Mucosa of stomach (tissue), 1 donor: ENCODE data around the gene AHDC1.
"Not testable (repeated sequence)": the region's sequence is repeated elsewhere in the genome, so short reads cannot be mapped to it uniquely, and the experiment has no call there.

ENCODE experiments used
- H3K27me3 ChIP-seq: one replicate; pipeline ENCODE4 v1.7.0; 2013; ENCODE audit warnings: mild to moderate bottlenecking, low read length; ENCODE audit not compliant: control insufficient read depth, insufficient read depth
- H3K36me3 ChIP-seq: one replicate; pipeline ENCODE4 v1.7.0; 2013; ENCODE audit warnings: low read length; ENCODE audit not compliant: control insufficient read depth, insufficient read depth
- H3K4me1 ChIP-seq: one replicate; pipeline ENCODE4 v1.7.0; 2013; ENCODE audit warnings: mild to moderate bottlenecking, low read length; ENCODE audit not compliant: control insufficient read depth, insufficient read depth
- H3K4me3 ChIP-seq: one replicate; pipeline ENCODE4 v1.7.0; 2013; ENCODE audit warnings: low read length
- H3K9ac ChIP-seq: one replicate; pipeline ENCODE4 v1.7.0; 2013; ENCODE audit warnings: mild to moderate bottlenecking, low read length, moderate library complexity
- H3K9me3 ChIP-seq: one replicate; pipeline ENCODE4 v1.7.0; 2013; ENCODE audit warnings: mild to moderate bottlenecking, low read length, moderate library complexity; ENCODE audit not compliant: control insufficient read depth
- donor health status: Pancreatic carcinoma.

Gene AHDC1

DNA sequence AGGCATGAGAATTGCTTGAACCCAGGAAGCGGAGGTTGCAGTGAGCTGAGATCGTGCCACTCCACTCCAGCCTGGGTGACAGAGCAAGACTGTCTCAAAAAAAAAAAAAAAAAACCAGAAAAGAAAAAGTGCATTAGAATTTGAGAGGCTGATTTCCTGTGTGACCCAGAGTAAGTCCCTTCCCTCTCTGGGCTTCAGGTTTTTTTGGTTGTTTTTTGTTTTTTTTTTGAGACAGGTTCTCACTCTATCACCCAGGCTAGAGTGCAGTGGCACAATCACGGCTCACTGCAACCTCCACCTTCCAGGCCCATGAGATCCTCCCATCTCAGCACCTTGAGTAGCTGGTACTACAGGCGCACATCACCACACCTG is 65.7 kb downstream of the AHDC1 start:
- not testable (repeated sequence) for H3K9ac ChIP-seq, H3K27me3 ChIP-seq, H3K36me3 ChIP-seq, H3K9me3 ChIP-seq, H3K4me3 ChIP-seq
- peaks cover 61% of the 10 kb centered on the region for H3K4me1 ChIP-seq

DNA sequence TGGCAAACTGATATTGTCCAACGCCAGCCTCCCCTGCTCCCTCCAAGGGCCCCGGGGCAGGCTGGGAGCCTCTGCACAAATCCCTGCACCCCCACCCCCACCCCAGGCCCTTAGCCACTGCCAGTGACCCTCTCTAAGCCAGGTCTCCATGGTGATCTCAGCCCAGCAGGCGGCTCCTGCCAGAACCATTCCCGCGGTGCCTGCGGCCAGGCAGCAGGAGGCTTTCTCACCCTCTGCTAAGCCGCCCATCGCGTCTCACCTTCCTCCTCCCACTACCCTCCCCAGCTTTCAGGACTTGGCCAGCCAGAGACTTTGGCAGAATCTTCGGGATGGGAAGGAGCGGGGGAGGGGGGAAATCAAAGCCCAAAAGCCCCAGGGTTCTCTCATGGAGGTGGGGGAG is 67.2 kb downstream of the AHDC1 start:
- no peaks in the 10 kb centered on the region for H3K9me3 ChIP-seq
- no peaks in the 10 kb centered on the region for H3K27me3 ChIP-seq
- peaks cover 46% of the 10 kb centered on the region for H3K4me1 ChIP-seq
- H3K4me3 ChIP-seq: no peak overlapping the region
- H3K36me3 ChIP-seq: peaks cover 11% of the 10 kb centered on the region
- peak overlapping the region; percentile 22 for H3K9ac ChIP-seq

DNA sequence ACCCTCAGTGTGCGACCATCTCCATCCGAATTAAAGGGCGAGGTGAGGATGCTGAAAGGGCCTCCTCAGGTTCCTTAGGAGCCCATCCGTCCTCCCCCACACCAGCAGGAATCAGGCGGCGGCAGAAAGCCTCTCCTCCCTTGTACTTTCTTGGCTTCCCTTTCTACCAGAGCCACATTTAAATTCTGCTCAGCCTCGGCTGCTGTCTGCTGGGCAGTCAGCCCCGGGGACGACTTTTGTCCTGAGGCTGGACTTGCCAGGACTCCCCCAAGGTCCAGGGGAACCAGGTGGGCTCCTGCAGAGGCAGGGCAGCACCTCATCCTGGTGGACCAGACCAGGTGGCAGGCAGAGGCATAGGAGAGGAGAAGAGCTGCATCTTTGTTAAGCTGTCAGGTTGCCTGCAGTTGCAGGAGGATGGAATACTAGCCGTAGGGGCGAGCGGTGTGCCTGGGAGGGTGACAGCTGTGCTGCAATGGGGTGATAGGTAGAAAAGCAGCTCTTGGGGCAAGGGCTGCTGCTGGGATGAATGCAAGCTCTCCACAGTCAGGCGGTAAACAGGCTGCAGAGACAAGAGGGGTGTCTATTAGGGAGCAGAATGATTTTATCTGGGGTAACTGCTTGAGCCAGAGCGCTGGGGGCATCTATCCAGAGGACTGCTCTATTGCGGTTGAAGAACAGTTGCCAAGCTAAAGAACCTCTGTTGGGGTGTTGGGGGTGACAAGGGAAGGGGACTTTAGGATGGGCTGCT is 67.8 kb downstream of the AHDC1 start:
- Histone ChIP-seq H3K4me3 (no peak overlapping the region), H3K27me3 (no peaks in the 10 kb centered on the region), H3K9ac (peak overlapping the region; percentile 55), H3K4me1 (peaks cover 43% of the 10 kb centered on the region), H3K36me3 (peaks cover 11% of the 10 kb centered on the region), H3K9me3 (no peaks in the 10 kb centered on the region)

DNA sequence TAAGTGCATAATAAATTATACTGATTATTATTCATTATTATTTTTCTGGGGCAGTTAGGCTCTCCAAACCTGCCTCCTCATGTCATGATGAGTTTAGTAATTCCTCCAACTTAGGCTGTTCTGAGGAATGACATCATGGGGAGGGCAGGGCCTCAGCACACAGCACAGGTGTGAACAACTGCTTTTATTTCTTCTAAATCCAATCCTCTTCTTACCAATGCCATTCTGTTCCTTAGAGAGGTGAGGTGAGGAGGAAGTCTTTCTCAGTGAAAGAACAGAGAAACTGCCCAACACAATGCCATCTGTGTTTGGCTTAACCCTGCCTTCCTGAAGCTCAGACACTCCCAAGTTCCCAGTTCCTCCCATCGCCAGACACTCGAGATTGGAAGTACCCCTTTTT is 68.6 kb downstream of the AHDC1 start:
- H3K27me3 ChIP-seq: no peaks in the 10 kb centered on the region
- H3K9me3 ChIP-seq: no peaks in the 10 kb centered on the region
- H3K4me3 ChIP-seq: no peak overlapping the region
- H3K9ac ChIP-seq: peak overlapping the region; percentile 55
- peaks cover 11% of the 10 kb centered on the region for H3K36me3 ChIP-seq
- peaks cover 35% of the 10 kb centered on the region for H3K4me1 ChIP-seq

DNA sequence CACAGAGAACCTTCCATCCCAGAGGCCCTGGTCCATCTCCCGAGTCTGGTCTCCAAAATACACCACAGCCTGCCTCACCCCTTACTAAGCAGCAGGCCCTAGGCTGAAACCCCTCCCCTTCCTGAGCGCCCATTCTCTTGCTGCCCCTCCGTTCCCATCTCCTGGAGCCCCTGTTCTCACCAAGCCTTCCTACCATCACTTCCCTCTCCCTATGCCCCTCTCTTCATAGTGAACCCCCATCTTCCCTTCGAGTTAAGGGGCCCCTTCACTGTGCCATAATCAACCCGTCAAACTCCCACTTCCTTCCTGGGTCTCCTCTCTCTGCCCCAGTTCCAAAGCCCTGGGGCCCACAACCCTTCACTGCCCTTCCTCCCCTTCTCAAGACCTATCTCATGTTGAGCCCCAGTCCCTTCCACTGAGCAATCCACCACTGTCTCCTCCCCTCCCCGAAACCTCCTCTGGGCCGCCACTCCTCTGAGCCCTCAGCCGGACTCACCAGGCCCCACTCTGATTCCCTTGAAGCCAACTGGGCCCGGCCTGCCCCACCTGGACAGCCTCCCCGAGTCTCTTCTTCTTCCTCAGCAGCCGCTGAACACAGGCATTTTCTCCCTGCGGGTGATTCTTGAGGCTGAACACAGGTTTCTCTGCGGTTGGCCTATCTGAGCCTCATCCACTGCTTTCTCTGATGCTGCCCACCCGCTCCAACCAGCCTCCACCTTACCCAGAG is 71.8 kb downstream of the AHDC1 start:
- no peaks in the 10 kb centered on the region for H3K9me3 ChIP-seq

DNA sequence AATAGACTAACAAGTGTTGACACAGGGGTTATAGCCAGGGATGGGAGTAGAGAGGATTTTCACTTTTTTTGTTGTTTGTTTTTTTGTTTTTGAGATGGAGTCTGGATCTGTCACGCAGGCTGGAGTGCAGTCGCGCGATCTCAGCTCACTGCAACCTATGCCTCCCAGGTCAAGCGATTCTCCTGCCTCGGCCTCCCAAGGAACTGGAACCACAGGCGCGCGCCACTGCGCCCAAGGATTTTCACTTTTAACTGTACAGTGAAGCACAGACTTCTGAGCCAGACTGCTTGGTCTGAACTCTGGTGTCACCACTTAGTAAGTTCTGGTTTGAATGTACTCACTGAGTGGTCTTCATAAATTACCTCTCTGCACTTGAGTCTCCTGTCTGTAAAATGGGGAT is 73.8 kb downstream of the AHDC1 start:
- no peak overlapping the region for H3K9ac ChIP-seq
- H3K27me3 ChIP-seq: no peaks in the 10 kb centered on the region
- H3K4me1 ChIP-seq: peaks cover 48% of the 10 kb centered on the region

More for the DNA sequence above, 71.8 kb downstream of the AHDC1 start:
- no peak overlapping the region for H3K9ac ChIP-seq
- no peak overlapping the region for H3K4me3 ChIP-seq
- H3K27me3 ChIP-seq: no peaks in the 10 kb centered on the region
- peaks cover 11% of the 10 kb centered on the region for H3K36me3 ChIP-seq
- peaks cover 48% of the 10 kb centered on the region for H3K4me1 ChIP-seq

DNA sequence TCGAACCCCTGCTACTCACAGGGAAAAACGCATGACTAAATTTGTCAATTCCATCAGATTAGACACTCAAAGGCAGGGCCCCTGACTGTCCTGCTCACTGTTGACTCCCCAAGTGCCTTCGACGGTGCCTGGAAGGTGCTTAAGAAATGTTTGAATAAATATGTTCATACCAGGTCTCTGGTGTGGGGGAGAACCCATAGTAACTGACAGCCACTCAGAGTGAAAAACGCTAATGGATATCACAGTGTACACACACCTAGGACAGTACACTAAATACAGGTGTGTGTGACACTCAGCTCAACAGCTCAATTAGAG is 74.3 kb downstream of the AHDC1 start:
- H3K4me1 ChIP-seq: peaks cover 45% of the 10 kb centered on the region
- H3K4me3 ChIP-seq: no peak overlapping the region
- no peak overlapping the region for H3K9ac ChIP-seq

More for the DNA sequence above, 73.8 kb downstream of the AHDC1 start:
- Histone ChIP-seq H3K4me3 (no peak overlapping the region), H3K36me3 (peaks cover 11% of the 10 kb centered on the region), H3K9me3 (no peaks in the 10 kb centered on the region)

DNA sequence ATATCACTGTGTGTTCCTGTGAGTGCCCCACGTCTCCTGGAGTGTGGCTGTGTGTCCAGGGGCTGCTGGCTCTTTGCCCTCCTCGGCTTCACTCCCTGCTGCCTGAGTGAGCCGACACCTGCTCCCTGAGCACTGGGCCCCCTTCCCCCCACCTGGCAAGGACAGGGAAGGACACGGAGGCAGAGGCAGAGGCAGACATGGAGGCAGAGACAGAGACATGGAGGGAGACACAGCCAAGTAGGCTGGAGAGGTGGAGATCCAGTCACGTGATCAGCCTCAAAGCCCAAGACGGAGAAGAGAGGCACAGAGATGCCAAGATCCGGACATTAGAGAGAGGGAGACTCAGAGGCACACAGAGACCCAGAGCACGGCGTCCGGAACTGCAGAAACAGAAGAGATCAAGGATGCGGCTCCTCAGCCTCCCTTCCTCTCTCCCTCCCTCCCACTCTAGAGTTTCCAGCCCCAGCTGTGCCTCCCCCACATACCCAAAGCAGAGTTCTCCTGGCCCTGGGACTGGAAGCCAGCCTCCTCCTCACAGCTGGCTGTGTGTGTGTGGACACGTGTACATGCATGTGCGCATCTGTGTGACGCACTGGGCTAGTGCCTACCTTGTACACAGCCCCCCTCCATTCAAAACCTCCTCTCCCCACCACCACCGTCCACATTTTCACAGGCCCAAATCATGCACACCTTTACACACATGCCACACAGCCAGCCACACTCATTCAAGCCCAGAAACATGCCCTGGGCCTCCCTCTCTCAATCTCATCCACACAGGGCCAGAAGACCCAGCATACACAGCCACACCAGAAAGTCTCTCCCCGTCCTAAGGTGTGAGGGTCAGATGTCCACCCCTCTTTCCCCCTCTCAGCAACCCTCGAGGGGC is 74.9 kb downstream of the AHDC1 start:
- peak overlapping the region; percentile 59 for H3K9ac ChIP-seq
- H3K4me3 ChIP-seq: no peak overlapping the region
- no peaks in the 10 kb centered on the region for H3K27me3 ChIP-seq
- H3K9me3 ChIP-seq: no peaks in the 10 kb centered on the region
- peaks cover 11% of the 10 kb centered on the region for H3K36me3 ChIP-seq
- peaks cover 47% of the 10 kb centered on the region for H3K4me1 ChIP-seq

More for the DNA sequence above, 74.3 kb downstream of the AHDC1 start:
- Histone ChIP-seq H3K9me3 (no peaks in the 10 kb centered on the region), H3K36me3 (peaks cover 11% of the 10 kb centered on the region), H3K27me3 (no peaks in the 10 kb centered on the region)

DNA sequence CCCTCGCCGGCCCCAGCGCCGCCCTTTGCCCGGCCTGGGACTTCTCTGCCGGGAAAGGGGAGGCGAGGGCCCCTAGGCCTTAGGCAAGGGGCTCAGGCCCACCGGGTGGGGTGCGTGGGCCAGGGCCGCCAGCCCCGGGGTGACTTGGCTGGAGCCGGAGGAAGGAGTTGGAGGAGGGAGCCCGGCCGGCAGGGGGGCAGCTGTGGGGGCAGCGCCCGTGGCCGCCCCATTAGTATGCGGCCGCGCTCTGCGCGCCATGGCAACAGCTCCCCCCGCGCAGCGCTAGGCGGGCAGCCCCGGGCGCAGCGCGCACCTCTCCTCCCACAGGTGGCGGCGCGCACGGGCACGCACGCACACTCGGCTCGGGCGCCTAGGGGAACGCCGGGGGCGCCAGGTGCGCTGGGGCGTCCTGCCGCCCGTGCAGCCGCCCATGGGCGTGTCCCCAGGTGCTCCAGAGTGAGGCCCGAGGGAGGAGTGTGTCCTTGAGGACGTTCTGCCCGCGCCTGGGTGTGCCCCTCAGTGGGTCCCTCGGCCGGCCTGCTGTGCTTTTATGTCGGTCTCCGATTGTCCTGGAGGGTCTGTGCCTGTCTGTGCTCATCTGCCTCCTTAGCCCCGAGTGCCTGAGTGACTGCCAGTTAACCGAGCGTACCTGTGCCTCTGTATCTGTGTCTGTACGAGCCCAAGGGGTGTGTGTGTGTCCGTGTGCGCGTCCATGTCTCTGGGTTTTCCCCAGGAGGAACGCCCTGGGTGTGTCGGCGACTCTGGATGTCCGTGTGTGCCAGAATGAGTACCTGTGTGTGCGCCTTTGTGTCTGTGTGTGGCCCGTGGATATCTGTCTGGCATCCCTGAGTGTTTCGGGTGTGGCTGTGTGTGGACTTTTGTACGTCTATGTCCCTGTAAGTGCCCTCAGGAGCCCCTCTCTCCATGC is 75.8 kb downstream of the AHDC1 start:
- no peaks in the 10 kb centered on the region for H3K9me3 ChIP-seq

DNA sequence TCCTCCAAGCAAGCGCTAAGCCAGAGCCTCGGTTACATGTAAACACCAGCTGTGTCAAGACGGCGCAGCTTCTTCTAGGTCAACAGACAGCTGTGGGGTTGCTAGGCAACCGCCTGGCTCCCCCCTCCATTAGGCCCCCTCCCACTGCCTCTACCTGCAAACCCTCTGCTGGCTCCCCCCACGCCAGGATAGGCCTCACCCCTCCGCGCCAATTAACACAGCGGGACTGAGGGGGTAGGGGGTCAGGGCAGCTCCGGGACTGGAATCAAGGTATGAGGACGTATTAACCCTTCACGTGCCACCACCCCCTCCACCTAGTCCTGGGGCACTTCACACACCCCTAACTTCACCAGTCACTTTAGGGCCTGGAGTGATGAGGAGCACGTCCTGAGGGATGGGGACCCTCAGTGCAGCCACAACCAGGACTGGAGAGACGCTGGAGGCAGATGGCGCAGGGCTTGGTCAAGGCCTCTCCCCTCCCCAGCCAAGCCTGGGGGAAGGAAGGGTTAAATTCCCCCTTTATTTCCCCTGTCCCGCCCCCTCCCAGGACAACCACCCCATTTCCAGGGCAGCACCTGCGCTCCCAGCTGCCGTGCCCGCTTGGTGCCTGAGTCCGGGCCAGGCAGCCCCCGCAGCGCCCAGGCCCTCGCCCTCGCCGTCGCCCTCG is 76.6 kb downstream of the AHDC1 start:
- H3K36me3 ChIP-seq: no peaks in the 10 kb centered on the region
- H3K4me3 ChIP-seq: peak overlapping the region; percentile 42
- peak overlapping the region; percentile 59 for H3K9ac ChIP-seq
- H3K4me1 ChIP-seq: peaks cover 64% of the 10 kb centered on the region
- no peaks in the 10 kb centered on the region for H3K9me3 ChIP-seq
- no peaks in the 10 kb centered on the region for H3K27me3 ChIP-seq

More for the DNA sequence above, 75.8 kb downstream of the AHDC1 start:
- Histone ChIP-seq H3K4me3 (peak overlapping the region; percentile 42), H3K36me3 (peaks cover 4% of the 10 kb centered on the region), H3K9ac (peak overlapping the region; percentile 59), H3K4me1 (peaks cover 56% of the 10 kb centered on the region), H3K27me3 (no peaks in the 10 kb centered on the region)
